GM19238 (cell line): ENCODE measurements around the gene MAN1A1.
"Not testable (repeated sequence)": the region's sequence is repeated elsewhere in the genome, so short reads cannot be mapped to it uniquely, and the experiment has no call there.

Experiments used
- DNase-seq: peaks from one replicate; pipeline ENCODE4 v3.0.0; 2011; ENCODE audit warnings: low spot score; ENCODE audit not compliant: insufficient read length

Gene MAN1A1

GRCh38 chr6:119306396-119306968 lies 43.1 kb downstream of the MAN1A1 start:
- no peak for DNase-seq

GRCh38 chr6:119303164-119303887 lies 46.2 kb downstream of the MAN1A1 start:
- DNase-seq = no peak

GRCh38 chr6:119301429-119301828 lies 48.1 kb downstream of the MAN1A1 start:
- DNase-seq = no peak

GRCh38 chr6:119299694-119300093 lies 49.9 kb downstream of the MAN1A1 start:
- no peak for DNase-seq

GRCh38 chr6:119297049-119297448 lies 52.5 kb downstream of the MAN1A1 start:
- no peak for DNase-seq

- no peak for DNase-seq
Measured at GRCh38 chr6:119296036-119297035, 53.2 kb downstream of the MAN1A1 start.

GRCh38 chr6:119294984-119295383 lies 54.6 kb downstream of the MAN1A1 start:
- no peak for DNase-seq

GRCh38 chr6:119291060-119291459 lies 58.5 kb downstream of the MAN1A1 start:
- DNase-seq = not testable (repeated sequence)

GRCh38 chr6:119290306-119290705 lies 59.3 kb downstream of the MAN1A1 start:
- no peak for DNase-seq

- DNase-seq = no peak
Measured at GRCh38 chr6:119289651-119290050, 59.9 kb downstream of the MAN1A1 start.

- no peak for DNase-seq
Measured at GRCh38 chr6:119285908-119286625, 63.5 kb downstream of the MAN1A1 start.

- no peak for DNase-seq
Measured at GRCh38 chr6:119284861-119285521, 64.6 kb downstream of the MAN1A1 start.

GRCh38 chr6:119283979-119284545 lies 65.5 kb downstream of the MAN1A1 start:
- no peak for DNase-seq

- DNase-seq = no peak
Measured at GRCh38 chr6:119283214-119283613, 66.3 kb downstream of the MAN1A1 start.

- no peak for DNase-seq
Measured at GRCh38 chr6:119280668-119281067, 68.9 kb downstream of the MAN1A1 start.

- no peak for DNase-seq
Measured at GRCh38 chr6:119280080-119280479, 69.5 kb downstream of the MAN1A1 start.

- no peak for DNase-seq
Measured at GRCh38 chr6:119278625-119279024, 70.9 kb downstream of the MAN1A1 start.

- no peak for DNase-seq
Measured at GRCh38 chr6:119277052-119277451, 72.5 kb downstream of the MAN1A1 start.

GRCh38 chr6:119276211-119276610 lies 73.3 kb downstream of the MAN1A1 start:
- no peak for DNase-seq

GRCh38 chr6:119274197-119274595 lies 75.4 kb downstream of the MAN1A1 start:
- no peak for DNase-seq
